Esophagus muscularis mucosa (tissue), 4 donors: ENCODE measurements around the gene MAP1LC3B.

Experiments used
- EP300 ChIP-seq: sonication (generic); formaldehyde crosslinking; IDR thresholded peaks from one replicate; pipeline ENCODE4 v1.6.1; 2017; ENCODE audit warnings: antibody characterized with exemption
- POLR2A ChIP-seq: fragments of 450-650 bp; IDR thresholded peaks from one replicate; pipeline ENCODE4 v1.6.1; 2017; ENCODE audit warnings: antibody characterized with exemption, moderate library complexity, mild to moderate bottlenecking, low read depth
- POLR2AphosphoS5 ChIP-seq, 2 donors: sonication (generic); formaldehyde crosslinking; IDR thresholded peaks; one replicate each; pipeline ENCODE4 v1.6.1; 2017; ENCODE audit warnings: antibody characterized with exemption in 2 of 2
- TF ChIP-seq, protein P1 (sequence below), 3 experiments: fragments of 200-600 bp in 2 of 3; fragments of 450-650 bp in 1 of 3; sonication (generic) in 2 of 3; IDR thresholded peaks; one replicate each; pipeline ENCODE4 v1.5.1; 2017 to 2019; ENCODE audit warnings: antibody characterized with exemption in 3 of 3, mild to moderate bottlenecking in 2 of 3, moderate library complexity in 1 of 3

DNA sequence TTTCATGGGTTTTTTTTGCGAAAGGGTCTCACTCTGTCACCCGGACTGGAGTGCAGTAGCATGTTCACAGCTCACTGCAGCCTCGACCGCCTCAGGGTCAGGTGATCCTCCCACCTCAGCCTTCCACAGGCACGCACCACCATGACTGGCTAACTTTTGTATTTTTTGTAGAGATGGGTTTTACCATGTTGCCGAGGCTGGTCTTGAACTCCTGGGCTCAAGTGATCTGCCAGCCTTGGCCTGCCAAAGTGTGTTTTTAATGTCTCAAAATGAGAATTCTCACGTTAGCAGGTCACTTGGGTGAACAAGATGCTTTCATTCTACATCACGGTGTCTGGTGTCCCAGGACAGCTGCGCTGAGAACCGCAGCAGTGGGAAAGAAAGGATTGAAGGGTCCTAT, 11.7 kb upstream of the MAP1LC3B start:
- TF ChIP-seq POLR2AphosphoS5 (IDR thresholded peaks at IDR 0.05), result no peak
- TF ChIP-seq, protein P1, sequence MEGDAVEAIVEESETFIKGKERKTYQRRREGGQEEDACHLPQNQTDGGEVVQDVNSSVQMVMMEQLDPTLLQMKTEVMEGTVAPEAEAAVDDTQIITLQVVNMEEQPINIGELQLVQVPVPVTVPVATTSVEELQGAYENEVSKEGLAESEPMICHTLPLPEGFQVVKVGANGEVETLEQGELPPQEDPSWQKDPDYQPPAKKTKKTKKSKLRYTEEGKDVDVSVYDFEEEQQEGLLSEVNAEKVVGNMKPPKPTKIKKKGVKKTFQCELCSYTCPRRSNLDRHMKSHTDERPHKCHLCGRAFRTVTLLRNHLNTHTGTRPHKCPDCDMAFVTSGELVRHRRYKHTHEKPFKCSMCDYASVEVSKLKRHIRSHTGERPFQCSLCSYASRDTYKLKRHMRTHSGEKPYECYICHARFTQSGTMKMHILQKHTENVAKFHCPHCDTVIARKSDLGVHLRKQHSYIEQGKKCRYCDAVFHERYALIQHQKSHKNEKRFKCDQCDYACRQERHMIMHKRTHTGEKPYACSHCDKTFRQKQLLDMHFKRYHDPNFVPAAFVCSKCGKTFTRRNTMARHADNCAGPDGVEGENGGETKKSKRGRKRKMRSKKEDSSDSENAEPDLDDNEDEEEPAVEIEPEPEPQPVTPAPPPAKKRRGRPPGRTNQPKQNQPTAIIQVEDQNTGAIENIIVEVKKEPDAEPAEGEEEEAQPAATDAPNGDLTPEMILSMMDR (IDR thresholded peaks at IDR 0.05), result no peak
- TF ChIP-seq POLR2A, result no peak
- TF ChIP-seq EP300, result no peak
